OCI-LY7 (cell line): ENCODE measurements around the gene KRT12. TPM values are rescaled to one million over a fixed set of nuclear protein-coding genes. Genes with fewer than 3 reads are reported as not detected.

ENCODE experiments used
- BruUV-seq: library from RNA; stranded (reverse); fragments of 400-500 nt; replicated peaks from 2 replicates; lab custom pipeline; 2021; lab: Mats Ljungman, UMichigan
- CTCF ChIA-PET: fragments of 300-600 bp; sonication (Branson Sonifier 250); formaldehyde crosslinking; loops from one replicate; lab custom pipeline; 2022; ENCODE audit warnings: antibody characterized with exemption; ENCODE audit not compliant: unreplicated experiment; lab: Charles Lee
- POLR2A ChIA-PET: fragments of 300-600 bp; sonication (Branson Sonifier 250); formaldehyde crosslinking; loops from one replicate; lab custom pipeline; 2022; ENCODE audit warnings: antibody characterized with exemption; lab: Charles Lee
- DNase-seq: peaks from one replicate; pipeline ENCODE4 v3.0.0-alpha.2; 2015; ENCODE audit warnings: low spot score
- H2AFZ ChIP-seq: fragments of 200-600 bp; sonication (generic), shearing (Covaris generic); 2 replicates; pipeline ENCODE4 v1.6.1; 2014; ENCODE audit warnings: mild to moderate bottlenecking, antibody characterized with exemption, low read length, moderate library complexity
- H3K27ac ChIP-seq: fragments of 200-600 bp; sonication (generic); 2 replicates; pipeline ENCODE4 v1.5.1; 2014; ENCODE audit warnings: mixed run types, low read depth, mild to moderate bottlenecking, moderate library complexity, low read length, inconsistent platforms; ENCODE audit not compliant: poor library complexity, severe bottlenecking
- H3K36me3 ChIP-seq: fragments of 200-600 bp; sonication (generic); 2 replicates; pipeline ENCODE4 v1.6.1; 2014; ENCODE audit warnings: mild to moderate bottlenecking, antibody characterized with exemption, low read length, moderate library complexity, mixed read lengths; ENCODE audit not compliant: insufficient read depth
- H3K4me1 ChIP-seq: fragments of 200-600 bp; sonication (generic); 2 replicates; pipeline ENCODE4 v1.5.1; 2014; ENCODE audit warnings: mild to moderate bottlenecking, low read length; ENCODE audit not compliant: insufficient read depth, poor library complexity, severe bottlenecking
- H3K4me2 ChIP-seq: fragments of 200-600 bp; sonication (generic); 2 replicates; pipeline ENCODE4 v1.6.1; 2014; ENCODE audit warnings: mild to moderate bottlenecking, low read length
- H3K4me3 ChIP-seq: fragments of 200-600 bp; sonication (generic); 2 replicates; pipeline ENCODE4 v1.5.1; 2014; ENCODE audit warnings: mild to moderate bottlenecking, low read depth, low read length; ENCODE audit not compliant: poor library complexity, severe bottlenecking
- H3K79me2 ChIP-seq: fragments of 200-600 bp; sonication (generic); 2 replicates; pipeline ENCODE4 v1.6.1; 2016; ENCODE audit warnings: low read depth, mild to moderate bottlenecking, low read length, moderate library complexity, mixed read lengths; ENCODE audit not compliant: insufficient read depth
- H3K9me2 ChIP-seq: fragments of 200-600 bp; sonication (generic); 2 replicates; pipeline ENCODE4 v1.6.1; 2016; ENCODE audit warnings: mild to moderate bottlenecking, low read length, mixed read lengths; ENCODE audit not compliant: insufficient read depth
- H3K9me3 ChIP-seq: fragments of 200-600 bp; sonication (generic); 2 replicates; pipeline ENCODE4 v1.6.1; 2014; ENCODE audit warnings: mild to moderate bottlenecking, mixed run types, low read length, mixed read lengths
- H4K20me1 ChIP-seq: fragments of 200-600 bp; sonication (generic); 2 replicates; pipeline ENCODE4 v1.6.1; 2014; ENCODE audit warnings: mild to moderate bottlenecking, antibody characterized with exemption, low read length, moderate library complexity, mixed read lengths; ENCODE audit not compliant: insufficient read depth
- EZH2phosphoT487 ChIP-seq: fragments of 200-600 bp; sonication (generic); IDR thresholded peaks from 2 replicates; pipeline ENCODE4 v1.6.1; 2018; ENCODE audit warnings: low read depth, borderline replicate concordance, mild to moderate bottlenecking, mixed run types, antibody characterized with exemption, low read length, moderate library complexity, mixed read lengths
- intact Hi-C: fragments of 100-400 bp; cut with micrococcal nuclease; formaldehyde crosslinking; loops from one replicate; pipeline ENCODE4 v1.10.0; 2022; ENCODE audit not compliant: unreplicated experiment
- total RNA-seq, 2 experiments: library from RNA; depleted of rRNA in 1 of 2; stranded (reverse); fragments of >200 nt in 1 of 2; shearing (Covaris generic) in 1 of 2; gene quantifications; 2 replicates each; pipeline ENCODE4 v1.2.3, GENCODE V29; 2014 to 2022
- TF ChIP-seq, protein P1 (sequence below): fragments of 200-600 bp; sonication (generic); conservative IDR thresholded peaks from 2 replicates; pipeline ENCODE4 v1.5.1; 2014; ENCODE audit warnings: mild to moderate bottlenecking, antibody characterized with exemption, low read length, moderate library complexity, mixed read lengths

Gene KRT12
- total RNA-seq, 2 experiments from 2014 or later = not detected

- ChIA-PET POLR2A (no interaction called here), CTCF (no interaction called here)
- H3K9me3 ChIP-seq = no peaks in the 10 kb centered on the region
- intact Hi-C loops = no loop called here
- H4K20me1 ChIP-seq = no peaks in the 10 kb centered on the region
- no peak overlapping the region for H3K27ac ChIP-seq
- BruUV-seq = no TSS peak
- H3K36me3 ChIP-seq = no peaks in the 10 kb centered on the region; the same call in 1 of the 2 replicates
- H2AFZ ChIP-seq = no peak overlapping the region
- no peak overlapping the region for H3K4me3 ChIP-seq
- no peak for TF ChIP-seq EZH2phosphoT487
- TF ChIP-seq, protein P1, sequence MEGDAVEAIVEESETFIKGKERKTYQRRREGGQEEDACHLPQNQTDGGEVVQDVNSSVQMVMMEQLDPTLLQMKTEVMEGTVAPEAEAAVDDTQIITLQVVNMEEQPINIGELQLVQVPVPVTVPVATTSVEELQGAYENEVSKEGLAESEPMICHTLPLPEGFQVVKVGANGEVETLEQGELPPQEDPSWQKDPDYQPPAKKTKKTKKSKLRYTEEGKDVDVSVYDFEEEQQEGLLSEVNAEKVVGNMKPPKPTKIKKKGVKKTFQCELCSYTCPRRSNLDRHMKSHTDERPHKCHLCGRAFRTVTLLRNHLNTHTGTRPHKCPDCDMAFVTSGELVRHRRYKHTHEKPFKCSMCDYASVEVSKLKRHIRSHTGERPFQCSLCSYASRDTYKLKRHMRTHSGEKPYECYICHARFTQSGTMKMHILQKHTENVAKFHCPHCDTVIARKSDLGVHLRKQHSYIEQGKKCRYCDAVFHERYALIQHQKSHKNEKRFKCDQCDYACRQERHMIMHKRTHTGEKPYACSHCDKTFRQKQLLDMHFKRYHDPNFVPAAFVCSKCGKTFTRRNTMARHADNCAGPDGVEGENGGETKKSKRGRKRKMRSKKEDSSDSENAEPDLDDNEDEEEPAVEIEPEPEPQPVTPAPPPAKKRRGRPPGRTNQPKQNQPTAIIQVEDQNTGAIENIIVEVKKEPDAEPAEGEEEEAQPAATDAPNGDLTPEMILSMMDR = no peak
- no peak for DNase-seq
- H3K4me2 ChIP-seq = no peak overlapping the region
- no peaks in the 10 kb centered on the region for H3K79me2 ChIP-seq
- H3K9me2 ChIP-seq = no peaks in the 10 kb centered on the region
- H3K4me1 ChIP-seq = peaks cover 4% of the 10 kb centered on the region
These were observed 42.8 kb downstream of the KRT12 start for GRCh38 chr17:40824015-40824832.

- no peak for DNase-seq
- H3K9me2 ChIP-seq = no peaks in the 10 kb centered on the region
- TF ChIP-seq, protein P1 = no peak
- no peak within 1 kb of the TSS for H3K4me3 ChIP-seq
- peaks cover 8% of the 10 kb centered on the region for H3K4me1 ChIP-seq
- ChIA-PET POLR2A (no interaction called here), CTCF (no interaction called here)
- peaks cover 7% of the 10 kb centered on the region for H3K36me3 ChIP-seq
- no TSS peak for BruUV-seq
- intact Hi-C loops = no loop called here
- H3K27ac ChIP-seq = no peak within 1 kb of the TSS
- no peak within 1 kb of the TSS for H3K4me2 ChIP-seq
- peaks cover 9% of the 10 kb centered on the region; the same call in 1 of the 2 replicates for H3K79me2 ChIP-seq
- no peaks in the 10 kb centered on the region for H4K20me1 ChIP-seq
- no peaks in the 10 kb centered on the region for H3K9me3 ChIP-seq
- no peak within 1 kb of the TSS for H2AFZ ChIP-seq
These were observed 44.8 kb downstream of the KRT12 start, which contains the start of gene KRT10 for GRCh38 chr17:40822132-40822812. Gene KRT10 (minus strand): TSS chr17:40822614. CDS start chr17:40822585, 29 bp downstream.

DNA sequence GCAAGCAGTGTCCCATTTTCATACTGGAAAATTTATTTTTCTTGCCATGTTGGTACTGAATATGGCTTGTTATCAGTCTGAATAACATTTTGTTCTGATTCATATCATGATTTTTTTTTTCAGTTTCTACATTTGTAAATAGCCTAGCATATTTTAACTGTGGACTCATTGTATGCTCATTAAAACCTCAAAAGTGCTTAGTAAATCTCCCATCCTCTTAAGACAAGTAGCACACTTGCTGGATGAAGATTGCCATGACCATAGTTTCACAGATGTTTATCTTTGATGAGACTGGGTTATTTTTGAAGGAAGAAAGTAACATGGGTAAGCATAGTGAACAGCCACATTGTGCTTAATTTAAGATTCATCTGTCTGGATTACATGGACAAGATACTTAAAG lies 45.5 kb downstream of the KRT12 start:
- no peak overlapping the region for H2AFZ ChIP-seq
- H3K9me2 ChIP-seq = no peaks in the 10 kb centered on the region
- H3K27ac ChIP-seq = no peak overlapping the region
- CTCF ChIA-PET = no interaction called here
- H3K79me2 ChIP-seq = peaks cover 9% of the 10 kb centered on the region; the same call in 1 of the 2 replicates
- peaks cover 8% of the 10 kb centered on the region for H3K4me1 ChIP-seq
- no peaks in the 10 kb centered on the region for H3K9me3 ChIP-seq
- TF ChIP-seq, protein P1 = no peak
- TF ChIP-seq EZH2phosphoT487 = no peak
- intact Hi-C loops = no loop called here
- no peak for DNase-seq
- no TSS peak for BruUV-seq
- H3K4me2 ChIP-seq = no peak overlapping the region
- H3K36me3 ChIP-seq = peaks cover 15% of the 10 kb centered on the region
- H3K4me3 ChIP-seq = no peak overlapping the region
- POLR2A ChIA-PET = no interaction called here
- no peaks in the 10 kb centered on the region for H4K20me1 ChIP-seq
